ENCODE data around the gene CEP192. TPM values are rescaled to one million over a fixed set of nuclear protein-coding genes. Genes with fewer than 3 reads are reported as not detected.

The CEP192 gene
- total RNA-seq, 1 experiment from 2014 or later = 19.4 TPM

DNA sequence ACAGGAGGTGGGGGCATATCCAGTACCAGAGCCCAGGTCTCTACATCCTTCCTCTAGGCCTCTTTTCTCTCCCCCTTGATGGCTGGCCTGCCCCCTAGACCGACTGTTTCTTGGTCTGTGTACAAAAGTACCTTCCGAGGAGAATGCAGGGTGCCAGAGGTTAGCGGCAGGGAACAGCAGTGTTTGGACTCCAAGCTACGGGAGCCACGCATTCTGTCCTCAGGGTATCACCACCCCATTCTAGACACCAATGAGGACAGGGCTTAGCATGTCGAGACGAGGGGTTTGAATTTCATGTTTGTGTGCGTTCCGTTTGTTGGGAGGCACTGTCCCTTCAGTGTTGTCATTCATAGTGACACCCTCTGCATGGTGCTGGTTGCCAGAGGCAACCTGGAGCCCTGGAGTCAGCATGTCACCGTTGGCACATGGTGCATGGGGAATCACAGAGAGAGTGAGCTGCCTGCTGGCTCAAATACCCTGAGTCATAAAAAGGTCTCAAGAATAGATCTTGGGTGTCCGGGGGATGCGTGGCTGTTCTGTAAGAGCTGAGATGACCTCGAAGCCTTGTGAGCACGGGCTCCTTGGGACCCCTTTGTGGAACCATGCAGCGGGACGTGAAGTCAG, 170.2 kb downstream of the CEP192 start:
- DNase-seq (ENCODE audit: low read depth) = no peak
- in situ Hi-C loops (cut with HindIII; ENCODE audit: low pct_unique_long_range_greater_than_20kb, low sequenced_read_pairs) = no loop called here

- no peak for DNase-seq (ENCODE audit: low read depth)
- in situ Hi-C loops (cut with HindIII; ENCODE audit: low pct_unique_long_range_greater_than_20kb, low sequenced_read_pairs) = no loop called here
Observed at GRCh38 chr18:13163167-13163927, 172.2 kb downstream of the CEP192 start.

GRCh38 chr18:13164406-13164805, 173.2 kb downstream of the CEP192 start:
- in situ Hi-C loops (cut with HindIII; ENCODE audit: low pct_unique_long_range_greater_than_20kb, low sequenced_read_pairs) = no loop called here
- no peak for DNase-seq (ENCODE audit: low read depth)

DNA sequence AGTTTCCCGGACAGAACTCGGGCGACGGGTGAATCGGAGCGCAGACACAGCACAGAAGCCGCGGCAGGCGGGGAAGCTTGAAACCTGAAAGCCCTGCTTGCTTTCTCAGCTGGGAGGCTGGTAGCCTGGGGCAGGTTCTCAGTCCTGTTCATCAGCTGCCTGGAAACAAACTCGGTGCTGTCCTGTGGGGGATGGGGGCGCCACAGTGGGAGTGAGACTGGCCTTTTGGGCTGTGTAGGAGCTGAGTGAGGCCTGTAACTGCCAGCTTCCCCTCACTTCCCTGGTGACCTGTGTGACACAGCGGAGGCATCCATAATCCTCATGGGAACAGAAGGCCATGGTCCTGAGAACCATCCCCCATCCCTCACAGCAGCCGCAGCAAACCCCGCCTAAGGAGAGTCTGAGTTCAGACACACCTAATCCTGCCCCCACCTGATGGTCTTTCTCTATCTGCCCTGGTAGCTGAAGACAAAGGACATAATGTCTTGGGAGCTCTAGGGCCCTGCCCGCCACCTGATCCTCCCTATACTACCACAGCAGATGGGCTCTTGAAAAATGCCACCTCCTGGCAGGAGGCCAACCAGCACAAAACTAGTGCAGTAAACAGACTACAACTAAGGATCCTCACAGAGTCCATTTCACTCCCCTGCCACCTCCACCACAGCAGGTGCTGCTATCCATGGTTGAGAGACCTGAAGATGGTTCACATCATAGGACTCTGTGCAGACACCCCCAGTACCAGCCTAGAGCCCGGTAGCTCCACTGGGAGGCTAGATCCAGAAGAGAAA, 174.7 kb downstream of the CEP192 start:
- in situ Hi-C loops (cut with HindIII; ENCODE audit: low pct_unique_long_range_greater_than_20kb, low sequenced_read_pairs) = no loop called here
- DNase-seq (ENCODE audit: low read depth) = no peak

GRCh38 chr18:13173578-13174145, 182.5 kb downstream of the CEP192 start:
- no peak for DNase-seq (ENCODE audit: low read depth)
- in situ Hi-C loops (cut with HindIII; ENCODE audit: low pct_unique_long_range_greater_than_20kb, low sequenced_read_pairs) = no loop called here

Other genes starting within 250 kb of the CEP192 start
- gene PTPN2, start 107.1 kb upstream of the CEP192 start, total RNA-seq (2014; rRNA removed; shearing (Covaris generic); ENCODE audit: low replicate concordance) = 14.4 and 26.2 TPM in 2 replicates
- 36.8 and 49.3 TPM in 2 replicates for gene SEH1L, start 43.4 kb upstream of the CEP192 start, total RNA-seq (2014; rRNA removed; shearing (Covaris generic); ENCODE audit: low replicate concordance)
- gene LDLRAD4, start 227.4 kb downstream of the CEP192 start, total RNA-seq (2014; rRNA removed; shearing (Covaris generic); ENCODE audit: low replicate concordance) = 0.44 TPM in 1 of 2 replicates, not detected in the other